ENCODE results near the gene NPRL2.
A peak's percentile ranks its signal among the peaks of the same experiment; 100 is the strongest.
"Not testable (repeated sequence)": the region's sequence is repeated elsewhere in the genome, so short reads cannot be mapped to it uniquely, and the experiment has no call there.

The NPRL2 gene

DNA sequence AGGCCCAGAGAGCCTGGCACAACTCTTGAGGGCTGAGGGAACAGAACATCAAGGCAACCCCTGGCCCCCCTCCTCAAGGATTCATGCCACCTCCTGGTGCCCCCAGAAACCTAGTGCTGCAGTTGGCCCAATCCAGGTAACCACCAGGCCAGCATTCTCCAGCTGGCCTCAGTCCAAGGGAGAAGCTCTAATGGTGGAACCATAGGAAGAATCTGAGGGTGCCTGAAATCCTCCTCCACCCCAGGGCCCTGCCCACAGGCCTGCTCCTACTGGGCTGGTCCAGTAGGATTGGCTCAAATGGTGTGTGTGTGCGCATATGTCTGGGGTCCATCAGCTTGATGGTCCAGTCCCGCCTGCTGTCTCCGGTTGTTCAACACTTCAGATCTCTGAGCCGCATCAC lies 35.8 kb downstream of the NPRL2 start:
- no peak for DNase-seq (ENCODE audit: low read depth in 2 of 2, low spot score in 1 of 2)

DNA sequence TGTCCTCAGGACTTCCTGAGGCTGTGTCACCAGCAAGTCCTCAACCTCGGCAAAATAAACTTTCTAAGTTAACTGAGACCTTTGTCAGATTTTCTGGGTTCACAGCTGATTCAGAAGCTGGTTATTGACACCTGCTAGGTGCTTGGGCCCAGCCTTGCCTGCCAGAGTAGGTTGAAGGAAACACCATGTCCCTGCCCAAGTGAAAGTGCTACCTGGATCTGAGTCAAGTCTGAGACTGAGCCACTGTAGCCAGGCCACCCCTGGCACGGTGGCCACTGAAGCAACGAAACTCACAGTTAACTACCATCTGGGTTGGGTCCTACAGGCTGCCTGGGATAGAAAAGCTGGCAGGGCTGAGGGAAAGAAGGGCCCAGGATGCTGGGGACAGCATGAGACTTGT lies 36.2 kb downstream of the NPRL2 start:
- no peak for DNase-seq (ENCODE audit: low read depth in 2 of 2, low spot score in 1 of 2)

DNA sequence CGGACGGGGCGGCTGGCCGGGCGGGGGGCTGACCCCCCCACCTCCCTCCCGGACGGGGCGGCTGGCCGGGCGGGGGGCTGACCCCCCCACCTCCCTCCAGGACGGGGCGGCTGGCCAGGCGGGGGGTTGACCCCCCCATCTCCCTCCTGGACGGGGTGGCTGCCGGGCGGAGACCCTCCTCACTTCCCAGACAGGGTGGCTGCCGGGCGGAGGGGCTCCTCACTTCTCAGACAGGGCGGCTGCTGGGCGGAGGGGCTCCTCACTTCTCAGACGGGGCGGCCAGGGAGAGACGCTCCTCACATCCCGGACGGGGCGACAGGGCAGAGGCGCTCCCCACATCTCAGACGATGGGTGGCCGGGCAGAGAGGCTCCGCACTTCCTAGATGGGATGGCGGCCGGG lies 38.5 kb downstream of the NPRL2 start:
- not testable (repeated sequence) for DNase-seq (ENCODE audit: low read depth in 2 of 2, low spot score in 1 of 2)

DNA sequence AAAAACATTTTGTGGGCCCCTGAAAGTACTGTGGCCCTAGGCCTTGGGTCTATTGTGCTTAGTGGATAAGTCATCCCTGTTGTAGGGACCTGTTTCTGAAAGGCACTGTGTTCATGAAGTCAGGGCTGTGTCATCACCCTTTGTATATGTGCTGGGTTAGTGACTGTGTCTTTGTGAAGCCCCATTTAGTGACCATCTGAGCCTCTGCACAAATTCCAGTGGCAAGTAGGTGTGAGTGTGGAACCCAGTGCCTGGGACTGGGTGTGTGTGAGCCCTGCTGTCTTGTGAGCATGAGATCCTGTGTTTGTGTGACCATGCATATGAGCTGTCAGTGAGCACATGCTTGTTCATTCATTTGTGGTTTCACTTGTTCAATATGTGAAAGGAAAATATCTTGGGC lies 46.0 kb downstream of the NPRL2 start:
- no peak for DNase-seq (ENCODE audit: low read depth in 2 of 2, low spot score in 1 of 2)

DNA sequence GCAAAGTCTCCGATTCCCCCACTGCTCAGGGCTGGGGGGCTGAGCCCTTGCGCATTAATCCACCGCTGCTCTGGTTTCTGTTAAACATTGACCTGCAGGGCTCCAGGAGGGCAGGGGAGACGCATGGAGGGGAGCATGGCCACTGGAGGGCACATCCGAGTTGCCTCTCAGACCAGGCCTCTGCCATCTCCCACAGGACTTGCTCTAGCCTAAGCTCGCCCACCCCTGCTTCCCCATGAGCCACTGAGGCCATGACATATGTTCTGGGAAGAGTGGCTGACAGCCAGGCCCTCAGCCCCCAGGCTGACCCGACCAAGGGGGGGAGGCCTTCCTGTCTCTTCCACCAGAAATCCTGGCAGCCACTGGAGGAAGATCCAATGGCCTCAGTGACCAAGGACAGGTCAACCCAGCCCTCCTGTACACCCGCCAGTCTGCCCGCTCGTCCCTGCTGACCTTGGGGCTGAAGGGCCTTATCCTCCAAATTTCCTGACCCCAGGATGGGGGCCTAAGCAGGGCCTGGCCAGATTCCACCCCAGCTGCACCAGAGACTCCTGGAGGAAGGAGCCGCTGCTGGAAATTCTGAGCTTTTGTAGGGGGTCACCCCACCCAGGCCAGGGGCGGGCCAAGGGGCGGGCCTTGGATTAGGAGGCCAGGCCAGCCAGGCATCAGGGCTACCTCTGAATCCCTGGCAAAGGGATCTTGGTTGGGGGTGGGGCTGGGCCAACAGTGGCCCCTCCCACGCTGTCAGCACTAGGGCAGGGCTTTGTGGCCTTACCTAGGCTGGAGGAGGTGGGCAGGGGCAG lies 47.4 kb downstream of the NPRL2 start, which contains the start of gene HYAL1:
Gene HYAL1 (minus strand): TSS at position 562 of the 803 bp plus-strand sequence. CDS start 618 bp downstream, outside the sequence.
- no peak for DNase-seq (ENCODE audit: low read depth in 2 of 2, low spot score in 1 of 2)

DNA sequence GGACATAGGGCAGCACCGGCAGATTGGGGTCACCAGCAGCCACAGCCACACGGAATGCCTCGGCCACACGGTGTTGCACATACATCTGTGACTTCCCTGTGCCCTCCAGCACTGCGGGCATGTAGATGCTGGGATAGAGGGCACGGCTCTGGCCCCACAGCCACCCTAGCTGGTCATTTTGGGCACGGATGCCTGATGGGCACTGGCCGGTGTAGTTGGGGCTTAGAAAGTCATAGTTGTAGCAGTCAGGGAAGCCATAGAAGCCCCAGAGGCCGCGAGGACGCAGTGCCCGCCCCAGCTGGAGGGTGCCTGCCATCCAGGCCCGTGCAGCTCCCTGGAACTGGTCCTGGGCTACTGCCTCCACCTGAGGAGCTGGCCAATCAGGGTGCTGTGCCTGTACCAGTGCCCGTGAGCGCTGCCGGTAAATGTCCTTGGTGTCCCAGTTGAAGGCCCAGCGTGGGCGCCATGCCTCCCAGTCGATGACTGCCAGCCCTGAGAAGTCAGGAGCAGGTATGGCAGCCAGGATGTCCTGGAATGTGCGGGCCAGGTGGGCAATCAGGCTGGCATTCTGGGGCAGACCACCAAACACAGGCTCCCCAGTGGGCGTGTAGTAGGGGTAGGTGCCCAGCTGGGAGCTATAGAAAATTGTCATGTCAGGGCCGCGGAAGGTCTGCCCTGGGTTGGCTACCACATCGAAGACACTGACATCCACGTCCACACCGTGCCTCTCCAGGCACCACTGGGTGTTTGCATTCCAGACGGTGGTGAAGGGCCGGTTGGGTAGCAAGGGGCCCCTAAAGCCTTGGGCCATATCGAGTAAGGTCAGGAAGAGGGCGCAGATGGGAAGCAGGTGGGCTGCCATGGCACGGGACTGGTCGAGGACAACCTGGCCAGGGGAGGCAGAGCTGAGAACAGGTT lies 48.2 kb downstream of the NPRL2 start:
- no peak for DNase-seq (ENCODE audit: low read depth in 2 of 2, low spot score in 1 of 2)

DNA sequence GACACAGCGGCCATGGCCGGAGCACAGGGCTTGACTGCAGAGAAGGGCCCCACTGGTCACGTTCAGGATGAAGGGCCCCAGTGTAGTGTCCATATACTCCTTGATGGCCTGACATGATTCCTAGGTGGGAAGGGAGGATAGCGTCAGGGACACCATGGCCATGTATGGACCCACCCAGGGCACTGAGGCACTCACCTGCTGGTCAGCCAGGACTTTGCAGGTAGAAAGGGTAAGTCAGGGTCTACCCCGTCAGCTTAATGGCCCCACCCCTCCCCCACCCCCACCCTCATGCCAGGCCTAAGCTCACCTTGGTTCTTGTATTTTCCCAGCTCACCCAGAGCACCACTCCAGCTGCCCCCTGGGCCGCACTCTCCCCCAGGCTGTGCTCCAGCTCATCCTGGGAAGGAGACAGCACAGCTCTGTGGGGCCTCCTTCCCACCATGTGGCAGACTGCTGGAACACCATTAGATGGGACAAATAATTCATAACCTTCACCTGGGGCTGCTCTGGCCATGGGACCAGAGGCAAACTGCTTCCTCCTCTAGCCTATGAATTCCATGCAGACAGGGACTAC lies 49.8 kb downstream of the NPRL2 start:
- no peak for DNase-seq (ENCODE audit: low read depth in 2 of 2, low spot score in 1 of 2)

DNA sequence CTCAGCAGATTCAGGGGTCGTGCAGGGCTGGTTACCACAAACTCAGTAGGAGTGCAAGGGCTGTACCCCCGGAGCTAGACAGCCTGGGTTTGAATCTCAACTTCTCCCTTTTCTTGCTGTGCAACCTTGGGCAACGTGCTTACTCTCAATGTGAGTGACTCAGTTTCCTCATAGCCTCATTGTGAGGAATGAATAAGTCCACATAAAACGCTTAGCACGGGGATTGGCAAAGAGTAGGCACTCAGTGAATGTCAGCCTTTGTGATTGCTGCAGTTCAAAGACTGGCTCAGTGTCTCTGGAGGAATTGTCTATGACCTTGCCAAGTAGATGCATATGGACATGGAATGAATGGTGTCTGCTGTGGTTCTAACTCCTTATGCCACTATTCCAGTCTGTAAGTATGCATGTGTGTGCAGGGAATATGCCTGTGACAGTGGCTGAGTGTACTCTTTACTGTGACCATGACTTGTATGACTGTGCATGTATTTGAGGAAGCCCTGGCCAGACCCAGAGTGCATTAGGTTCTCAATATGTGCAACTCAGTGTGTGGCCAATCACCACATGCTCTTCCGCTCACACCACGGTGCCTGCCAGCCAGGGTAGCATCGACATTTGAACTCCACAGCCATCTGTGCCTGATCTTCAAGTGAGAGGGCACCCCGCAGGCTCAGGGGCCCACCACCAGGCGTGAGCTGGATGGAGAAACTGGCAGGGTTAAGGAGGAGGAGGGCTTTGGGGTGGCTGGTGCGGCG lies 50.5 kb downstream of the NPRL2 start:
- DNase-seq (ENCODE audit: low read depth in 2 of 2, low spot score in 1 of 2): no peak

DNA sequence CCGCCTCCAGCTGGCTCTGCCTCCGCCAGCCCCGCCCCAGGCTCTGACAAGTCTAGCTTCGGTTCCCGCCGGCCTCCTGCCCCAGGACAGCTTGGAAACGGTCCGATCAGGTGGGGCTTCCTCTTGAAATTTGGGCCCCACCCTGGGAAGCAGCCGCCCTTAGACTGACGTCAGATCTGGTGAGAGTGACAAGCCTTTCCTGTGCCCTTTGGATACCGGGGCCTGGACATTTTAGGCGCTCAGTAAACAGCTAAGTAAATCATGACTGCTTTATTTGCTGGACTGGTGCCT lies 51.0 kb downstream of the NPRL2 start:
- no peak for DNase-seq (ENCODE audit: low read depth in 2 of 2, low spot score in 1 of 2)

DNA sequence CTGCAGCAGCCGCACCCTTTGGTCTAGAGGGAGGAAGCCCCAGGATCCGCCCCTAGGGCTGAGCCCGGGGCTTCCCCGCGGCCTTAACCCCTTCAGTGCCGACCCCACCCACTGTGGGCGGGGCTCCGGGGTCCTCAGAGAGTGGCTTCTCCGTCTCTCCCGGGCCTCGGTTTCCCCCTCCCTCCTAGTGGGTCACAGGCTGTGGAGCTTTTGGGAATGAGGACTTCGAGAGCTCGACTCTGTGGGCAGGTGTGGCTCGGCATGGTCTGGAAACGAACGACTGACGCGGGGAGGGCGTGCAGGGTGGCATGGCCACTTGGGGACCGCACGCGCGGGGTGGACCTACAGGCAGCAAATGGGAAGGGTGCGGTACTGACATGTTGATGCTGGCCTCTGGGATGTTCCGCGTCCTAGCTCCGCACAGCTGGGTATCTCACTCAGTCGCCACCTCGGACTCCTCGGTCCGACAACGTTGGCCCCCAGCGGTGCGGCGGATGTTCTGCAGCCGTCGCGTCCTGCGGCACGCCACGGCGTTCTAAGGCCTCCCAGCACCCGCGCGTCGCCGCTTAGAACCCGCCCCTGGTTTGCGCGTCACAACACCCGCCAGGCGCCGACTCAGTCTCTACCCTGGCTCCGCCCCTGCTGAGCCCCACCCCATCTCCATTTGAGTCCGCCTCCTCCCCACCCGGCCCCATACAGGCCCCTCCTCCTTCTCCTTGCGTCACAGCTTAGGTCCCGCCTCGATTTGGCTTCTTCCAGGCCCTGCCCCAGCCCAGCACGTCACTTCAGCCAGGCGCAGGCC lies 51.5 kb downstream of the NPRL2 start, which contains the start of the genes HYAL3 and NAA80:
Gene HYAL3 (minus strand): TSS at position 570 of the 802 bp plus-strand sequence. CDS start 3,803 bp downstream, outside the sequence.
Gene NAA80 (minus strand): TSS at position 570 of the 802 bp plus-strand sequence. CDS start 1,942 bp downstream, outside the sequence.
- DNase-seq (ENCODE audit: low read depth in 2 of 2, low spot score in 1 of 2): peak; percentile 98 to 99

DNA sequence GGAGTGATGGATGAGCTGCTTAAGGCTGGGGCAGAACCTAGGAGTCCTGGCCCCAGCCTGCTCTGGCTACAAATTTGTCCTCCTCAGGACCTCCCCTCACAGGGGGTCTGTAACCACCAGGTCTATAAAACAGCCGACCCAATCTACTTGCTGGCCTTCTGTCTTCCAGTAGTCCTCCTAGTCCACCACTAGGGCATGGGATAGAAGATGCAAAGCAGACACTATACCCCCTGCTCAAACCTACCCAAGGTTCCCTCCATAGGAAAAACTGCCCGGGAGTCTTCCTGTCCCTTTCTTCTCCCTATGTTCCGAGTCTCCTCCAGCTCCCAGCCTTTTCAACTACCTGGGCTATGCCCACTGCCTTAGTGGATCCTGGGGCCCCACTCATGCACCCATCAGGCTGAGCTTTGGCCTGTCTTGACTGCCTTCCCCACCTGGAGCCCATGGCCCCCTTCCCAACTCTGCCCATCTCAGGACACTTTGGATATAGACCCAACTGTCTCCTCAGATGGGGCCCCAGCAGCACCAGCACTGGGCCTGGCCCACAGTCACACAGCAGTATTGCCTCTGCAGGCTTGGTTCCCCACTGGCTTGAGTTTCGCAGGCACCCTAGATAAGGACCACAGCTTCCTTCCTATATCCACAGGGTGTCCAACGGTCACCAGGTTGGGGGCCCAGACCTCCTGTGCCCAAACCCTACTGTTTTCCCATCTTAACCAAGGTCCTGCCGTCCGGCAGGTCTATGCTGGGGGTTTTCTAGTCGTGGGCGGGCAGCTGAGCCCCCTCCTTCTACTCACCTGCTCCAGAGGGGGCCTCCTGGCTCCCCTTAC lies 52.5 kb downstream of the NPRL2 start:
- DNase-seq (ENCODE audit: low read depth in 2 of 2, low spot score in 1 of 2): no peak

DNA sequence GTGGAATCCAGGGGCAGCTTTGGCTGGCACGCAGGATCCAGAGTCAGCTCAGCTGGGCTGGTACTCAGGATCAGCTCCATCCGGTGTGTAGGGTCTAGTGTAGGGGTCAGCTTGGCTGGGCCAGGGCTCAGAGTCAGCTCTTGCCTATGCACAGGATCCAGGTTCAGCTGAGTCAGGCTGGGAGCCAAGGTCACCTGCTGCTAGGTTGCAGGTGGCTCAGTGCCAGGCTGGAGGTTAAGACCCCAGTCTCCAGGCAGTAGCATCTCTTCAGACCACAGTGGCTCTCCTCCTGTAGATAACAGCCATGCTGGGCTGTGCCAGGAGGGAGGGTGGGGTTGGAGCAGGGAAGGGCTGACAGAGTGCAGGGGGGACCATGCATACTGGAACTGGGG lies 53.2 kb downstream of the NPRL2 start:
- no peak for DNase-seq (ENCODE audit: low read depth in 2 of 2, low spot score in 1 of 2)

All from stimulated activated CD8-positive, alpha-beta memory T cell treated with anti-CD3 and anti-CD28 coated beads, Interleukin-4, amount 100 ng/mL, for 1 hour (primary cell).